ENCODE results near the gene EMX1. TPM values are rescaled to one million over a fixed set of nuclear protein-coding genes. Genes with fewer than 3 reads are reported as not detected.

The EMX1 gene
- total and polyA plus RNA-seq, 2 of the 13 experiments (the other 11 are each of a cell fraction or from before 2014, with no cell fraction given) = 0.62 to 4.9 TPM

- TF ChIP-seq, protein P1, sequence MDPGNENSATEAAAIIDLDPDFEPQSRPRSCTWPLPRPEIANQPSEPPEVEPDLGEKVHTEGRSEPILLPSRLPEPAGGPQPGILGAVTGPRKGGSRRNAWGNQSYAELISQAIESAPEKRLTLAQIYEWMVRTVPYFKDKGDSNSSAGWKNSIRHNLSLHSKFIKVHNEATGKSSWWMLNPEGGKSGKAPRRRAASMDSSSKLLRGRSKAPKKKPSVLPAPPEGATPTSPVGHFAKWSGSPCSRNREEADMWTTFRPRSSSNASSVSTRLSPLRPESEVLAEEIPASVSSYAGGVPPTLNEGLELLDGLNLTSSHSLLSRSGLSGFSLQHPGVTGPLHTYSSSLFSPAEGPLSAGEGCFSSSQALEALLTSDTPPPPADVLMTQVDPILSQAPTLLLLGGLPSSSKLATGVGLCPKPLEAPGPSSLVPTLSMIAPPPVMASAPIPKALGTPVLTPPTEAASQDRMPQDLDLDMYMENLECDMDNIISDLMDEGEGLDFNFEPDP (CRISPR knock-in tag; conservative IDR thresholded peaks at IDR 0.05) = no peak
- TF ChIP-seq RBM22 (optimal IDR thresholded peaks at IDR 0.05; ENCODE audit: low read length) (no peak), GABPB1 (CRISPR knock-in tag; IDR thresholded peaks at IDR 0.05) (peak; percentile 36; the same call in 1 of the 2 replicates), PAX8 (CRISPR knock-in tag; IDR thresholded peaks at IDR 0.05; ENCODE audit: borderline replicate concordance) (no peak), MEF2D (CRISPR knock-in tag; IDR thresholded peaks at IDR 0.05) (no peak), CENPX (CRISPR knock-in tag; IDR thresholded peaks at IDR 0.05) (no peak), ZNF552 (CRISPR knock-in tag; IDR thresholded peaks at IDR 0.05; ENCODE audit: borderline replicate concordance) (no peak), ZFP41 (CRISPR knock-in tag; IDR thresholded peaks at IDR 0.05; ENCODE audit: borderline replicate concordance) (no peak), ZNF704 (CRISPR knock-in tag; IDR thresholded peaks at IDR 0.05; ENCODE audit: borderline replicate concordance) (no peak), RARA (CRISPR knock-in tag; IDR thresholded peaks at IDR 0.05) (no peak), BHLHE40 (IDR thresholded peaks at IDR 0.05; ENCODE audit: low read length) (no peak), CBX1 (IDR thresholded peaks at IDR 0.05; ENCODE audit: low read depth) (no peak), NFE2L1 (CRISPR knock-in tag; IDR thresholded peaks at IDR 0.05; ENCODE audit: borderline replicate concordance) (no peak), ARID2 (CRISPR knock-in tag; IDR thresholded peaks at IDR 0.05; ENCODE audit: borderline replicate concordance) (no peak), SNAPC2 (CRISPR knock-in tag; IDR thresholded peaks at IDR 0.05) (no peak), ZNF7 (CRISPR knock-in tag; IDR thresholded peaks at IDR 0.05) (no peak), ZFP90 (CRISPR knock-in tag; IDR thresholded peaks at IDR 0.05; ENCODE audit: borderline replicate concordance) (no peak), ZNF12 (CRISPR knock-in tag; IDR thresholded peaks at IDR 0.05) (no peak), MTF2 (CRISPR knock-in tag; IDR thresholded peaks at IDR 0.05; ENCODE audit: borderline replicate concordance) (no peak; the same call in 1 of the 2 replicates)
- TF ChIP-seq, protein P2, sequence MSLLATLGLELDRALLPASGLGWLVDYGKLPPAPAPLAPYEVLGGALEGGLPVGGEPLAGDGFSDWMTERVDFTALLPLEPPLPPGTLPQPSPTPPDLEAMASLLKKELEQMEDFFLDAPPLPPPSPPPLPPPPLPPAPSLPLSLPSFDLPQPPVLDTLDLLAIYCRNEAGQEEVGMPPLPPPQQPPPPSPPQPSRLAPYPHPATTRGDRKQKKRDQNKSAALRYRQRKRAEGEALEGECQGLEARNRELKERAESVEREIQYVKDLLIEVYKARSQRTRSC (CRISPR knock-in tag; IDR thresholded peaks at IDR 0.05; ENCODE audit: low read depth) = no peak
- TF ChIP-seq, protein P3, sequence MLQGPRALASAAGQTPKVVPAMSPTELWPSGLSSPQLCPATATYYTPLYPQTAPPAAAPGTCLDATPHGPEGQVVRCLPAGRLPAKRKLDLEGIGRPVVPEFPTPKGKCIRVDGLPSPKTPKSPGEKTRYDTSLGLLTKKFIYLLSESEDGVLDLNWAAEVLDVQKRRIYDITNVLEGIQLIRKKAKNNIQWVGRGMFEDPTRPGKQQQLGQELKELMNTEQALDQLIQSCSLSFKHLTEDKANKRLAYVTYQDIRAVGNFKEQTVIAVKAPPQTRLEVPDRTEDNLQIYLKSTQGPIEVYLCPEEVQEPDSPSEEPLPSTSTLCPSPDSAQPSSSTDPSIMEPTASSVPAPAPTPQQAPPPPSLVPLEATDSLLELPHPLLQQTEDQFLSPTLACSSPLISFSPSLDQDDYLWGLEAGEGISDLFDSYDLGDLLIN (CRISPR knock-in tag; IDR thresholded peaks at IDR 0.05; ENCODE audit: borderline replicate concordance) = peak; percentile 40; the same call in 1 of the 2 replicates
- TF ChIP-seq, protein P4, sequence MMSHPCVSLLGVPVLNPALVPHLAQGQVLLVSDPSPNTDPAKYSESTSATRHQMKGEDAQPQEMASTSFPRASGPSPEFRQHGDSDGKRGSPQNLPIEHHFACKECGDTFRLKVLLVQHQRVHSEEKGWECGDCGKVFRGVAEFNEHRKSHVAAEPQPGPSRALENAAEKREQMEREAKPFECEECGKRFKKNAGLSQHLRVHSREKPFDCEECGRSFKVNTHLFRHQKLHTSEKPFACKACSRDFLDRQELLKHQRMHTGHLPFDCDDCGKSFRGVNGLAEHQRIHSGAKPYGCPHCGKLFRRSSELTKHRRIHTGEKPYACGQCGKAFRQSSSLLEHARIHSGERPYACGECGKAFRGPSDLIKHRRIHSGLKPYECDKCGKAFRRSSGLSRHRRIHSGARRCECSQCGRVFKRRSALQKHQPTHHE (CRISPR knock-in tag; IDR thresholded peaks at IDR 0.05; ENCODE audit: borderline replicate concordance) = no peak
- TF ChIP-seq, protein P5, sequence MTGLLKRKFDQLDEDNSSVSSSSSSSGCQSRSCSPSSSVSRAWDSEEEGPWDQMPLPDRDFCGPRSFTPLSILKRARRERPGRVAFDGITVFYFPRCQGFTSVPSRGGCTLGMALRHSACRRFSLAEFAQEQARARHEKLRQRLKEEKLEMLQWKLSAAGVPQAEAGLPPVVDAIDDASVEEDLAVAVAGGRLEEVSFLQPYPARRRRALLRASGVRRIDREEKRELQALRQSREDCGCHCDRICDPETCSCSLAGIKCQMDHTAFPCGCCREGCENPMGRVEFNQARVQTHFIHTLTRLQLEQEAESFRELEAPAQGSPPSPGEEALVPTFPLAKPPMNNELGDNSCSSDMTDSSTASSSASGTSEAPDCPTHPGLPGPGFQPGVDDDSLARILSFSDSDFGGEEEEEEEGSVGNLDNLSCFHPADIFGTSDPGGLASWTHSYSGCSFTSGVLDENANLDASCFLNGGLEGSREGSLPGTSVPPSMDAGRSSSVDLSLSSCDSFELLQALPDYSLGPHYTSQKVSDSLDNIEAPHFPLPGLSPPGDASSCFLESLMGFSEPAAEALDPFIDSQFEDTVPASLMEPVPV (CRISPR knock-in tag; IDR thresholded peaks at IDR 0.05) = no peak
These were observed 696 bp downstream of the EMX1 start (continued) for GRCh38 chr2:72917877-72918553.

All from HepG2 (cell line).